ENCODE measurements around the gene KCNN1.
"Not testable (repeated sequence)": the region's sequence is repeated elsewhere in the genome, so short reads cannot be mapped to it uniquely, and the experiment has no call there.

Gene KCNN1

GRCh38 chr19:17966550-17967256 lies at the start of gene KCNN1:
Gene KCNN1 (plus strand): TSS chr19:17967107. CDS start chr19:17973889, 6,782 bp downstream.
- H3K27ac Mint-ChIP-seq, result peak within 1 kb of the TSS; percentile 82

GRCh38 chr19:17918151-17918550 lies 48.8 kb upstream of the KCNN1 start:
- not testable (repeated sequence) for ATAC-seq (replicated peaks); H3K9me3 Mint-ChIP-seq; H3K36me3 Mint-ChIP-seq; H3K4me3 Mint-ChIP-seq; H3K4me1 Mint-ChIP-seq; H3K27ac Mint-ChIP-seq; DNase-seq
- peaks cover 11 to 15% of the 10 kb centered on the region in 2 donors for H3K27me3 Mint-ChIP-seq

More at GRCh38 chr19:17966550-17967256, at the start of gene KCNN1:
- H3K4me3 Mint-ChIP-seq, result peak within 1 kb of the TSS; percentile 67 to 73
- no peaks in the 10 kb centered on the region for H3K36me3 Mint-ChIP-seq
- H3K4me1 Mint-ChIP-seq, result peaks cover 8 to 18% of the 10 kb centered on the region in 2 donors
- DNase-seq (no peak), ATAC-seq (replicated peaks) (peak in 1 of 2 donors; percentile 40)
- peaks cover 43 to 63% of the 10 kb centered on the region in 2 donors for H3K27me3 Mint-ChIP-seq
- no peaks in the 10 kb centered on the region for H3K9me3 Mint-ChIP-seq

GRCh38 chr19:17919122-17919521 lies 47.8 kb upstream of the KCNN1 start:
- not testable (repeated sequence) for DNase-seq; ATAC-seq (replicated peaks); H3K27me3 Mint-ChIP-seq; H3K36me3 Mint-ChIP-seq; H3K9me3 Mint-ChIP-seq; H3K4me1 Mint-ChIP-seq; H3K27ac Mint-ChIP-seq; H3K4me3 Mint-ChIP-seq

GRCh38 chr19:17920527-17920926 lies 46.4 kb upstream of the KCNN1 start:
- H3K9me3 Mint-ChIP-seq, result peaks cover 0 to 2% of the 10 kb centered on the region in 2 donors
- DNase-seq, result no peak
- no peak overlapping the region for H3K4me3 Mint-ChIP-seq
- ATAC-seq (replicated peaks), result no peak
- no peak overlapping the region for H3K27ac Mint-ChIP-seq
- H3K27me3 Mint-ChIP-seq, result peaks cover 5 to 6% of the 10 kb centered on the region in 2 donors
- H3K36me3 Mint-ChIP-seq, result no peaks in the 10 kb centered on the region
- H3K4me1 Mint-ChIP-seq, result no peaks in the 10 kb centered on the region

- Mint-ChIP-seq H3K4me1 (no peaks in the 10 kb centered on the region), H3K27ac (no peak overlapping the region), H3K27me3 (no peaks in the 10 kb centered on the region), H3K36me3 (peaks cover 0 to 1% of the 10 kb centered on the region in 2 donors), H3K4me3 (no peak overlapping the region), H3K9me3 (peaks cover 0 to 3% of the 10 kb centered on the region in 2 donors)
- ATAC-seq (replicated peaks) (no peak), DNase-seq (no peak)
These were observed 44.8 kb upstream of the KCNN1 start for GRCh38 chr19:17922138-17922537.

- Mint-ChIP-seq H3K4me1 (peaks cover 0 to 4% of the 10 kb centered on the region in 2 donors), H3K27me3 (no peaks in the 10 kb centered on the region), H3K36me3 (peaks cover 0 to 1% of the 10 kb centered on the region in 2 donors), H3K27ac (no peak overlapping the region), H3K4me3 (no peak overlapping the region), H3K9me3 (peaks cover 0 to 2% of the 10 kb centered on the region in 2 donors)
- DNase-seq, result no peak
- no peak for ATAC-seq (replicated peaks)
These were observed 40.9 kb upstream of the KCNN1 start for GRCh38 chr19:17926044-17926443.

GRCh38 chr19:17929056-17929455 lies 37.9 kb upstream of the KCNN1 start:
- Mint-ChIP-seq H3K4me1 (peaks cover 21 to 24% of the 10 kb centered on the region in 2 donors), H3K27me3 (no peaks in the 10 kb centered on the region)

GRCh38 chr19:17931532-17932191 lies 35.2 kb upstream of the KCNN1 start:
- peaks cover 0 to 2% of the 10 kb centered on the region in 2 donors for H3K9me3 Mint-ChIP-seq
- H3K36me3 Mint-ChIP-seq, result peaks cover 4 to 8% of the 10 kb centered on the region in 2 donors
- H3K4me3 Mint-ChIP-seq, result peak overlapping the region; percentile 26 to 66
- peak overlapping the region; percentile 47 for H3K27ac Mint-ChIP-seq
- DNase-seq, result no peak
- no peaks in the 10 kb centered on the region for H3K27me3 Mint-ChIP-seq
- no peak for ATAC-seq (replicated peaks)
- peaks cover 23 to 26% of the 10 kb centered on the region in 2 donors for H3K4me1 Mint-ChIP-seq

More at GRCh38 chr19:17929056-17929455, 37.9 kb upstream of the KCNN1 start:
- no peak for DNase-seq
- no peak overlapping the region for H3K27ac Mint-ChIP-seq
- H3K36me3 Mint-ChIP-seq, result peaks cover 0 to 1% of the 10 kb centered on the region in 2 donors
- ATAC-seq (replicated peaks), result no peak
- H3K9me3 Mint-ChIP-seq, result peaks cover 0 to 2% of the 10 kb centered on the region in 2 donors
- no peak overlapping the region for H3K4me3 Mint-ChIP-seq

- Mint-ChIP-seq H3K4me1 (peaks cover 26% of the 10 kb centered on the region in 2 donors), H3K4me3 (peak within 1 kb of the TSS; percentile 94 to 98), H3K9me3 (no peaks in the 10 kb centered on the region), H3K27me3 (no peaks in the 10 kb centered on the region), H3K27ac (peak within 1 kb of the TSS; percentile 99), H3K36me3 (peaks cover 7 to 13% of the 10 kb centered on the region in 2 donors)
- DNase-seq (peak; percentile 90), ATAC-seq (replicated peaks) (peak; percentile 95 to 98)
These were observed 34.2 kb upstream of the KCNN1 start, which contains the start of gene CCDC124 for GRCh38 chr19:17932485-17933338. Gene CCDC124 (plus strand): TSS chr19:17933015. CDS start chr19:17936421, 3,406 bp downstream.

GRCh38 chr19:17933414-17934129 lies 33.3 kb upstream of the KCNN1 start:
- DNase-seq, result no peak
- Mint-ChIP-seq H3K9me3 (no peaks in the 10 kb centered on the region), H3K4me1 (peaks cover 26% of the 10 kb centered on the region in 2 donors)

GRCh38 chr19:17936379-17936778 lies 30.5 kb upstream of the KCNN1 start:
- Mint-ChIP-seq H3K27me3 (no peaks in the 10 kb centered on the region), H3K27ac (no peak overlapping the region), H3K4me3 (no peak overlapping the region), H3K9me3 (no peaks in the 10 kb centered on the region), H3K4me1 (peaks cover 22 to 25% of the 10 kb centered on the region in 2 donors), H3K36me3 (peaks cover 11 to 30% of the 10 kb centered on the region in 2 donors)
- ATAC-seq (replicated peaks), result no peak
- no peak for DNase-seq

More at GRCh38 chr19:17933414-17934129, 33.3 kb upstream of the KCNN1 start:
- H3K4me3 Mint-ChIP-seq, result peak overlapping the region; percentile 94 to 98
- H3K36me3 Mint-ChIP-seq, result peaks cover 7 to 17% of the 10 kb centered on the region in 2 donors
- no peaks in the 10 kb centered on the region for H3K27me3 Mint-ChIP-seq
- no peak for ATAC-seq (replicated peaks)
- H3K27ac Mint-ChIP-seq, result peak overlapping the region; percentile 99

GRCh38 chr19:17937371-17937900 lies 29.5 kb upstream of the KCNN1 start:
- DNase-seq (no peak), ATAC-seq (replicated peaks) (no peak)
- Mint-ChIP-seq H3K27me3 (no peaks in the 10 kb centered on the region), H3K4me1 (peaks cover 14% of the 10 kb centered on the region in 2 donors), H3K9me3 (no peaks in the 10 kb centered on the region), H3K4me3 (no peak overlapping the region), H3K27ac (no peak overlapping the region), H3K36me3 (peaks cover 17 to 38% of the 10 kb centered on the region in 2 donors)

GRCh38 chr19:17938092-17938845 lies 28.6 kb upstream of the KCNN1 start:
- H3K27ac Mint-ChIP-seq, result no peak overlapping the region
- H3K4me1 Mint-ChIP-seq, result peaks cover 10 to 12% of the 10 kb centered on the region in 2 donors
- H3K27me3 Mint-ChIP-seq, result no peaks in the 10 kb centered on the region
- DNase-seq (peak; percentile 77), ATAC-seq (replicated peaks) (peak; percentile 98)
- peaks cover 20 to 40% of the 10 kb centered on the region in 2 donors for H3K36me3 Mint-ChIP-seq
- H3K4me3 Mint-ChIP-seq, result no peak overlapping the region
- no peaks in the 10 kb centered on the region for H3K9me3 Mint-ChIP-seq

Data from stimulated activated naive B cell treated with anti-CD40 and anti-IgM and Interleukin-4, amounts not matched to agents 10 μg/mL and 1 μg/mL and 100 μg/mL, for 72 hours (primary cell).